Adipocyte (in vitro differentiated cells): ENCODE measurements around the gene CATSPERZ.

ENCODE experiments used
- DNase-seq: peaks from one replicate; pipeline ENCODE4 v3.0.0-alpha.2; 2015; ENCODE audit warnings: low read depth
- H3K27me3 ChIP-seq: replicated peaks from 2 replicates; pipeline ENCODE4 v1.7.0; 2013; ENCODE audit warnings: mild to moderate bottlenecking, low read length, moderate library complexity; ENCODE audit not compliant: control insufficient read depth, insufficient read depth
- H3K36me3 ChIP-seq: 2 replicates; pipeline ENCODE4 v1.7.0; 2013; ENCODE audit warnings: low read length, mild to moderate bottlenecking, moderate library complexity; ENCODE audit not compliant: control insufficient read depth, insufficient read depth, severe bottlenecking
- H3K4me1 ChIP-seq: 2 replicates; pipeline ENCODE4 v1.7.0; 2013; ENCODE audit warnings: mild to moderate bottlenecking, low read length, moderate library complexity; ENCODE audit not compliant: control insufficient read depth, insufficient read depth
- H3K4me3 ChIP-seq: 2 replicates; pipeline ENCODE4 v1.7.0; 2013; ENCODE audit warnings: mild to moderate bottlenecking, low read length, moderate library complexity
- H3K9ac ChIP-seq: 2 replicates; pipeline ENCODE4 v1.7.0; 2013; ENCODE audit warnings: mild to moderate bottlenecking, low read length, moderate library complexity
- H3K9me3 ChIP-seq: 2 replicates; pipeline ENCODE4 v1.7.0; 2013; ENCODE audit warnings: mild to moderate bottlenecking, low read length, moderate library complexity; ENCODE audit not compliant: control insufficient read depth

CATSPERZ gene

DNA sequence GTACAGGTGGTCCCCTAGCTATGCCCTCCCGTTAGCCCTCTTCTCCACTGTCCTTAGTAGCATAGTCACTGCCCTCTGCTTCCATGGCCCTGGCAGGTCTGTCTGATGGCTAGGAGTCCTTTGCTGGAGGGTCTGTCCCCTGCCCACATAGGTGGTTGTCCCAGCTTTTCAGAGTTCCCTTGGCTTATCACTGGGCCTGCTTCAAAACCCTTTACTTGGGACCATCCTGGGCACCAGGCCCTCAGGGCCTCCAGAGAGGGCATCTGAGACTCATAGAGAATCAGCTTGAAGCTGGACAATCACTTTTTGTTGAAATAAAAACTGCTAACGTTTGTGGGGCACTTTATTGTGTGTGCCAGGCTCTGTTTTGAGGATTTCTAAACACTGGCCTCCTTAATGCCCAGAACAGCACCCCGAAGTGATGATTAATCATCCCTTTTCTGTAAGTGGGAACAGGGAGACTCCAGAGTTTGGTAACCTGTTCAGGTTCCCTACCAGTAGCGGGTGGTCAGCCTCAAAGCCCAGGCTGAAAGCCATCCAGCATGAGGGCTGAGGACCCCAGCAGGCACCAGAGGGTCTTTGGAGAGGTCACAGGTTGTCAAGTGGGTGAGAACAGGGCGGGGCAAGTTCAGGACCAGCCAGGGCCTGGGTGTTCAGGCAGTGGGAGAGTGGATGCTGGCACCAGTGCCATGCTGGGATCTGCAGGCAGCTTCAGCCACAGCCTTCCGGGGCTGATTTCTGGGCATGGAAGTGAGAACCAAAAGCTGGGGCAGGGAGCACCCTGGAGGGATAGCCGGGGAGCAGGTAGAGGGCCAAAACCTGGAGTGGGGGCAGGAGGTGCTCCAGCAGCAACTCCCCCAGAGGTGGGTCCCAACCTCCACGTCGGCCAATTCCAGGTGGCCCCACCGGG, 9.6 kb upstream of the CATSPERZ start:
- DNase-seq = no peak
- Histone ChIP-seq H3K4me1 (peaks cover 8% of the 10 kb centered on the region), H3K27me3 (peaks cover 17% of the 10 kb centered on the region), H3K4me3 (no peak overlapping the region), H3K9me3 (no peaks in the 10 kb centered on the region), H3K36me3 (no peaks in the 10 kb centered on the region), H3K9ac (no peak overlapping the region)

DNA sequence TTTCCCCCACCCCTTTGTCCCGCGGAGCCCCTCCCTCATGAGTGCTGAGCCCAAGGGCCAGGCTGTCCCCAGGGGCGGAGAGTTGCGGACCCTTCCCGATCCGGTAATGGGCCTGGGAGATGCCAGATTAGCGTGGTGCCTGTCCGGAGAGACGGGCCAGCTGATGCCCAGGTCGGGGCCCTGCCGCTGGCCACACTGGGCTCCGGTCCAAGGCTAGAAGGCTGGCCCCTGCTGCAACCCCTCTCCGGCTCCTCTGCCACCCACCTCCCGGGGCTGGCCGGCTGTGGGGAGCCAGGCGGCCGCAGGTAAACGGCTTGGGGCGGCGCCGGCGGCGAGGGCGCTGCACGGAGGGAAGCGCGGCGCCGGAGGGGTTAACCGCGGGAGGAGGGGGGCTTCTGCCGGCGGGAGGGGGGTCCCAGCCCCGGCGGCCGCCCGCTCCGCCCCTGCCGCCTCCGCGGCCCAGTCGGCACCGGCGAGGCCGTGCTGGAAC, 8.9 kb upstream of the CATSPERZ start, which contains the start of gene KCNK4:
Gene KCNK4 (plus strand): TSS at position 41 of the 490 bp plus-strand sequence. CDS start 1,717 bp downstream, outside the sequence.
- Histone ChIP-seq H3K27me3 (peaks cover 20% of the 10 kb centered on the region), H3K4me3 (peak within 1 kb of the TSS; percentile 62), H3K4me1 (peaks cover 4% of the 10 kb centered on the region), H3K9me3 (no peaks in the 10 kb centered on the region), H3K36me3 (no peaks in the 10 kb centered on the region), H3K9ac (peak within 1 kb of the TSS; percentile 34)
- DNase-seq = no peak

- peak; percentile 43 for DNase-seq
Measured at GRCh38 chr11:64291752-64292459, 8.3 kb upstream of the CATSPERZ start.

GRCh38 chr11:64292460-64293254, 7.5 kb upstream of the CATSPERZ start:
- Histone ChIP-seq H3K4me1 (no peaks in the 10 kb centered on the region), H3K9me3 (no peaks in the 10 kb centered on the region), H3K4me3 (peak overlapping the region; percentile 62), H3K9ac (peak overlapping the region; percentile 34), H3K27me3 (peaks cover 33% of the 10 kb centered on the region), H3K36me3 (no peaks in the 10 kb centered on the region)
- DNase-seq = no peak

More at GRCh38 chr11:64291752-64292459, 8.3 kb upstream of the CATSPERZ start:
- H3K27me3 ChIP-seq = peaks cover 26% of the 10 kb centered on the region
- peak overlapping the region; percentile 34 for H3K9ac ChIP-seq
- H3K4me3 ChIP-seq = peak overlapping the region; percentile 62
- no peaks in the 10 kb centered on the region for H3K4me1 ChIP-seq
- H3K9me3 ChIP-seq = no peaks in the 10 kb centered on the region
- H3K36me3 ChIP-seq = no peaks in the 10 kb centered on the region

- H3K36me3 ChIP-seq = no peaks in the 10 kb centered on the region
- peaks cover 5% of the 10 kb centered on the region for H3K4me1 ChIP-seq
- peaks cover 44% of the 10 kb centered on the region for H3K27me3 ChIP-seq
- H3K9ac ChIP-seq = no peak overlapping the region
- no peaks in the 10 kb centered on the region for H3K9me3 ChIP-seq
- H3K4me3 ChIP-seq = no peak overlapping the region
- peak; percentile 39 for DNase-seq
Measured at GRCh38 chr11:64294774-64295173, 5.4 kb upstream of the CATSPERZ start.

DNA sequence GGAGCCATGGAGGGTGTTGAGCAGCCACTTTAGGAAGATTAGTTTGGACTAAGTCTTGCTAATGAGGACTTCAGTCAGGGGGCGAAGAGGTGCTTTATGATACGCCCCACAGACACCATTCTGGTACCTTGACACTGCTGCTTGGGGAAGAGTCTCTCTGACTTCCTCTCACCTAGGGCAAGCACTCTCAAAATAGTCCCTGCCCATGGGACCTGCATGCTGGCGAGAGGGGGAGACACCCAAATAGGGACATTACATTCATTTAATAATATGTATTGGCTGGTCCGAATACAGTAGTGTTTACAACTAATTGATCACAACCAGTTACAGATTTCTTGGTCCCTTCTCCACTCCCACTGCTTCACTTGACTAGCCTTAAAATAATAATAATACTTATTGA, 4.4 kb upstream of the CATSPERZ start:
- Histone ChIP-seq H3K27me3 (peaks cover 51% of the 10 kb centered on the region), H3K4me1 (peaks cover 13% of the 10 kb centered on the region), H3K9me3 (no peaks in the 10 kb centered on the region), H3K9ac (no peak overlapping the region), H3K36me3 (no peaks in the 10 kb centered on the region), H3K4me3 (no peak overlapping the region)
- DNase-seq = no peak

DNA sequence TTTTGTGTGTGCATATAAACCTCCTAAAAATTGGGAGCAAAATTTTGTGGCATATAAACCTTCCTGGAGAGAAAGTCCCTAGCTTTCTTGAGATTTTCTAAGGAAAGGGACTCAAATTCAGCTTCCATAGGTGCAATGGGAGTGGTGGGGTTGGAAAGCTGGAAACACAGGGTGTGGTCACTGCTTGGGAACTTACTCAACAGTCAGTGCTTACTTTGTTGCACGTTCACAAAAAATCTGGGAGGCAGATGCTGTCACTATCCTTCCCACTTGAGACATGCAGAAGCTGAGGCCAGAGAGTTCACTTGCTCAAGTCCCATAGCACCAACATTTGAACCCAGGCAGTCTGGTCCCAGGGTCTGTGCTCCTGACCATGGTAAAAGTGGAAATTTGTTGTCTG, 3.9 kb upstream of the CATSPERZ start:
- no peak for DNase-seq
- Histone ChIP-seq H3K4me3 (no peak overlapping the region), H3K4me1 (peaks cover 15% of the 10 kb centered on the region), H3K9ac (no peak overlapping the region), H3K27me3 (peaks cover 51% of the 10 kb centered on the region), H3K36me3 (no peaks in the 10 kb centered on the region), H3K9me3 (no peaks in the 10 kb centered on the region)

GRCh38 chr11:64296830-64297698, 3.1 kb upstream of the CATSPERZ start:
- no peak for DNase-seq
- Histone ChIP-seq H3K27me3 (peaks cover 51% of the 10 kb centered on the region), H3K36me3 (no peaks in the 10 kb centered on the region), H3K9me3 (no peaks in the 10 kb centered on the region), H3K9ac (no peak overlapping the region), H3K4me1 (peaks cover 15% of the 10 kb centered on the region), H3K4me3 (no peak overlapping the region)

DNA sequence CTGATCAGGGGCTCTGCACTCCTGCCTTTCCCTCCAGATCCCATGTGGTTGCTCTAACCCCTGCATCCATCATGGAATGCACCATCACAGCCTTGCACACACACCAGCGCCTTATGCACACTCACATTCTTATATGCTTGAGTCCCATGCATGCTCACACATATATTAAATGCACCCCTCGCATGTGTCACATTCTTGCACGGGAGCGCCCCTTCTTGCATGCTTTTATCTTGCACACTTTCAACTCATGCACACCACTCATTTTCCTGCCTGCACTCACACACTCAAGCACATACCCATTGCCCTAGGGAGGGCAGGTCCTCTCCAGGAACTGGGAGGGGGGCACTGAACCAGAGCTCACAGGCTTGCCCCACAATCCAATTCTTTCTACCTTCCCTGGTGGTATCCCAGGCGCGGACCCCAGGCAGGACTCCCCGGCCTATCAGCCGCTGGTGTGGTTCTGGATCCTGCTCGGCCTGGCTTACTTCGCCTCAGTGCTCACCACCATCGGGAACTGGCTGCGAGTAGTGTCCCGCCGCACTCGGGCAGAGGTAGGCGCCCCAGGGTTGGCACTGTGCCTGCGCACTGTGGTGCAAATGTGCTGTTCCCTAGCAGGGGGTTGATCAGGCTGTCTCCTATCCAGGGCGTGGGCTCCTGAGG, 2.3 kb upstream of the CATSPERZ start:
- Histone ChIP-seq H3K4me1 (peaks cover 15% of the 10 kb centered on the region), H3K9me3 (no peaks in the 10 kb centered on the region), H3K9ac (no peak overlapping the region), H3K4me3 (no peak overlapping the region), H3K27me3 (peaks cover 46% of the 10 kb centered on the region), H3K36me3 (no peaks in the 10 kb centered on the region)
- no peak for DNase-seq
